Bronchus fibroblast of lung (primary cell): ENCODE results near the gene GALT. TPM values are rescaled to one million over a fixed set of nuclear protein-coding genes. Genes with fewer than 3 reads are reported as not detected.

Experiments
- total RNA-seq: library from RNA; depleted of rRNA; stranded (reverse); fragments of >200 nt; gene quantifications from 2 replicates; pipeline ENCODE4 v1.2.3, GENCODE V29; 2015

Gene GALT
- 15.5 and 18.5 TPM in 2 replicates for total RNA-seq

GRCh38 chr9:34646211-34647083 is at the start of gene GALT:
Gene GALT, plus strand, starts transcription at chr9:34646675. Its CDS starts 30 bp downstream, at chr9:34646705.

GRCh38 chr9:34611811-34612787 is 34.4 kb upstream of the GALT start, which contains the start of gene RPP25L:
Gene RPP25L, minus strand, starts transcription at chr9:34612097. Its CDS starts 801 bp downstream, at chr9:34611296.

DNA sequence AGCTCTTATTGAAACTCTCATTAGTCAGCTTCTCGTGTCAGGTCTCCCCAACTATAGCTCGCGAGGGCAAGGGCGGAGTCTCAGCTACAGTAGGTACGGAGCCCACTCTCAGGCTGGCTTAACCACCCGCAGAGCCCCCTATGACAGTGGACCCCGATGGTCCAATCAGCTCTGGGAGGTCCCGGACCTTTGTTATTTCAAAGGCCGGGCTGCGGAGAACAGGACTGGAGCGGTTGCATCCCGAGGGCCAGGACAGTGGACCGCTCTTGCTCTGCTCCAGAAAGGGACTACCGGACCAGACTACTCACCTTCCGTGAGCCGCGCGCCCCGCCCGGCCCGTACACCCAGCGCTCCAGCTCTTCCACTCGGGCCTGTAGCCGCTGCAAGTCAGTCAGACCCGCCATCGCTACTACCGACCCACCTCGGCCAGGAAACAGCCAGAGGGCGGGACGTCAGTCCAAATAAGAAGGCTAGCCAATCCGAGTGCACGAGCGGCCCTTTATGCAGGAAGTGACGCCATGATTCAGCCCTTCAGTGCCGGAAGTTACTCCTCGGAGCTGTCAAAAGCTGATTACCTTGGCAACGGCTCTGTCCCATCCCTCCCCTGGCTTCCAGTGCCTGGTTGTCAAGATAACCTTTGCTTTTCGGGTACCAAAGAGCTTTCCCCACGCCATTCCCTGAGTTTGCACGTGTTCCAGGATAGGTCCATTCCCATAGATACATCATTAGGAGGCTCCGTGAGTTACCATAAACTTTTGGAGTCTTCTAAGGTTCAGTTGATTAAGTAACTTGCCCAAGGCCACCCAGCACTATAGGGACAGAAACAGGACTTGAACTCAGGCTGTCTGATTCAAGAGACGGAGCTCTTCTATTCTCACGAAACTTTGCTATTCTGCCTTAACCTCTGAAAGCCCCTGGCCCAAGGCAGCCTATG is 26.1 kb upstream of the GALT start, which contains the start of gene DCTN3:
DCTN3 (minus strand) TSS at position 435 of the 934 bp plus-strand sequence; CDS start at position 404, 31 bp downstream.

GRCh38 chr9:34628656-34629490 is 17.6 kb upstream of the GALT start, which contains the start of gene ARID3C:
Gene ARID3C, minus strand, starts transcription at chr9:34629066. Its CDS starts 1,052 bp downstream, at chr9:34628014.

GRCh38 chr9:34637356-34638137 is 8.9 kb upstream of the GALT start, which contains the start of gene SIGMAR1:
Gene SIGMAR1, minus strand, starts transcription at chr9:34637787. Its CDS starts 90 bp downstream, at chr9:34637697.

DNA sequence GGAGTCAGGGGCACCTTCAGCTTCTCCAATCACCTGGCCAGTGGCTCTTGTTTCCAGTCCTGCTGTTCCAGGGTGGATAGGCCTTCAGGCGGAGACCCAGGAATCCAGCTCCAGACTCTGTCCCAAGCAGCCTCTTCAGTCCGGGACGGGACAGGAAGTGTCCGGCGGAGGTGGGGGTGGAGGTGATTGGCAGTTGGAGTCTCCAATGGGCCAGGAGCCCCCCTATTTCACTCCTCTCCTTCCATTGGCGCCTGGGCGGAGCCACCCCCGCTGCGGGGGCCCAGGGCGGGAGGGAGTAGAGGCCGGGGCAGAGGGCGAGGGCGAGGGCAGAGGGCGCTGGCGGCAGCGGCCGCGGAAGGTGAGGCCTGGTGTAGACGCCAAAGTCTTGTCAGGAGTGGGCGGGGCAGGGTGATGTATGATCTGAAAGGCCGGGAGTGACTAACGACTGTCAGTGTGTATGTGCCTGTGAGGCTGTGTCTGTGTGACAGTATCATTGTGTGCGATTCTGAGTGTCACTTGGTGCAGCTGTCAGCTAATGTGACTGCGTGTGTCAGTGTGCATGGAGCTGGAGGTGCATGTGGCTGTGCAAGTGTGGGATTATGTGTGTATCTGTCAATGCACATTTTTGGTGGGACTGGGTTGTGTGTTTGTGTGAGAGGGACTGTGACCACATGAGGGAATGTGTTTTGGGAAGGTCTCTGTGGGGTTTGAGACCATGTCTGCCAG is 5.6 kb downstream of the GALT start, which contains the start of gene IL11RA:
IL11RA (plus strand) TSS at position 310 of the 726 bp plus-strand sequence. CDS start 3,033 bp downstream, outside the sequence.

GRCh38 chr9:34662526-34663302 is 16.2 kb downstream of the GALT start, which contains the start of gene CCL27:
Gene CCL27, minus strand, starts transcription at chr9:34662657. Its CDS starts 24 bp downstream, at chr9:34662633.

GRCh38 chr9:34690983-34691935 is 44.8 kb downstream of the GALT start, which contains the start of gene CCL19:
Gene CCL19, minus strand, starts transcription at chr9:34691276. Its CDS starts 137 bp downstream, at chr9:34691139.

Other genes starting within 250 kb of the GALT start
- gene FAM219A, start 188.1 kb upstream of the GALT start, total RNA-seq, result 10.4 and 11.6 TPM in 2 replicates
- gene DNAI1, start 187.9 kb upstream of the GALT start, total RNA-seq, result not detected in 2 replicates
- not detected in 2 replicates for gene ENHO, start 123.7 kb upstream of the GALT start, total RNA-seq
- not detected in 2 replicates for gene CNTFR, start 57.0 kb upstream of the GALT start, total RNA-seq
- 33.7 and 35.5 TPM in 2 replicates for gene RPP25L, start 34.6 kb upstream of the GALT start, total RNA-seq
- 125 and 175 TPM in 2 replicates for gene DCTN3, start 26.2 kb upstream of the GALT start, total RNA-seq
- not detected in 2 replicates for gene ARID3C, start 17.6 kb upstream of the GALT start, total RNA-seq
- 223 and 227 TPM in 2 replicates for gene SIGMAR1, start 8.9 kb upstream of the GALT start, total RNA-seq
- gene IL11RA, start 5.5 kb downstream of the GALT start, total RNA-seq, result 13.8 and 16.5 TPM in 2 replicates
- gene CCL27, start 16.0 kb downstream of the GALT start, total RNA-seq, result not detected in 2 replicates
- gene CCL19, start 44.6 kb downstream of the GALT start, total RNA-seq, result not detected in 2 replicates
- not detected in 2 replicates for gene CCL21, start 63.5 kb downstream of the GALT start, total RNA-seq